Kidney (tissue), 14 donors: Measurements from ENCODE around the gene PTPN1. TPM values are rescaled to one million over a fixed set of nuclear protein-coding genes. Genes with fewer than 3 reads are reported as not detected.
"Not testable (repeated sequence)": the region's sequence is repeated elsewhere in the genome, so short reads cannot be mapped to it uniquely, and the experiment has no call there.

Source experiments
- DNase-seq, 5 donors: peaks; one replicate each; pipeline ENCODE4 v3.0.0-alpha.2; 2013 to 2020
- FAIRE-seq: peaks from 2 replicates; lab custom pipeline; 2012; peaks lifted over from hg19 to GRCh38; lab: Jason Lieb, UNC
- H3K27ac ChIP-seq, 2 donors: one replicate each; pipeline ENCODE4 v1.7.0; 2013; ENCODE audit warnings: low read depth in 2 of 2, low read length in 2 of 2, inconsistent platforms in 1 of 2
- H3K27me3 ChIP-seq: one replicate; pipeline ENCODE4 v1.7.1; 2013; ENCODE audit warnings: low read length, inconsistent platforms; ENCODE audit not compliant: control insufficient read depth, insufficient read depth
- H3K36me3 ChIP-seq, 3 donors: one replicate each; pipeline versions ENCODE4 v1.7.0 to v1.7.1; 2013; ENCODE audit warnings: low read length in 3 of 3, control low read depth in 1 of 3, inconsistent platforms in 1 of 3; ENCODE audit not compliant: insufficient read depth in 3 of 3, control insufficient read depth in 2 of 3
- H3K4me1 ChIP-seq, 3 donors: one replicate each; pipeline versions ENCODE4 v1.7.0 to v1.7.1; 2013; ENCODE audit warnings: low read length in 3 of 3, inconsistent platforms in 1 of 3, low read depth in 1 of 3; ENCODE audit not compliant: control insufficient read depth in 2 of 3, insufficient read depth in 2 of 3
- H3K4me3 ChIP-seq, 3 donors: one replicate each; pipeline versions ENCODE4 v1.7.0 to v1.8.1; 2013; ENCODE audit warnings: low read length in 3 of 3, control low read depth in 1 of 3, inconsistent platforms in 1 of 3
- H3K9ac ChIP-seq, 3 donors: one replicate each; pipeline versions ENCODE4 v1.7.0 to v1.7.1; 2013; ENCODE audit warnings: low read length in 3 of 3, control low read depth in 1 of 3, inconsistent platforms in 1 of 3
- H3K9me3 ChIP-seq, 3 donors: one replicate each; pipeline versions ENCODE4 v1.7.0 to v1.7.1; 2013; ENCODE audit warnings: low read length in 3 of 3, control low read depth in 1 of 3, inconsistent platforms in 1 of 3; ENCODE audit not compliant: control insufficient read depth in 2 of 3, insufficient read depth in 1 of 3
- intact Hi-C: fragments of 100-400 bp; cut with DNase I; formaldehyde crosslinking; loops from one replicate; pipeline ENCODE4 v1.11.1; 2022
- polyA plus RNA-seq: library from polyadenylated mRNA; stranded (reverse); fragments of 350-450 nt; fragmentation: Illumina TruSeq; extraction: RNeasy Lipid Tissue Mini Kit (QIAGEN cat#74804); gene quantifications from one replicate; pipeline ENCODE4 v1.2.3, GENCODE V29; 2014; ENCODE audit warnings: low read depth, low replicate concordance; ENCODE audit not compliant: insufficient read depth
- total RNA-seq: library from RNA; stranded (reverse); fragmentation: NEBNext Ultra II Directional; extraction: Animal tissue kit (Norgen Biotek cat#: 25700); gene quantifications from one replicate; pipeline ENCODE4 v1.2.1, GENCODE V29; 2021
- TF ChIP-seq, protein P1 (sequence below): IDR thresholded peaks from 3 replicates; pipeline ENCODE4 v1.5.1; 2012; ENCODE audit warnings: mild to moderate bottlenecking, moderate library complexity, borderline replicate concordance; ENCODE audit not compliant: insufficient read depth; ENCODE audit errors: extremely low read depth
- donor health status: control.
- donor health status: control.
- donor health status: control.
- donor health status: control.
- donor health status: control.
- donor health status: DM: yes; HTN: yes; CAD: no.
- donor health status: Normal renal cell carcinoma (clear cell type).

The PTPN1 gene
- total and polyA plus RNA-seq, 2 donors from 2014 or later: 29.6 to 80.4 TPM

DNA sequence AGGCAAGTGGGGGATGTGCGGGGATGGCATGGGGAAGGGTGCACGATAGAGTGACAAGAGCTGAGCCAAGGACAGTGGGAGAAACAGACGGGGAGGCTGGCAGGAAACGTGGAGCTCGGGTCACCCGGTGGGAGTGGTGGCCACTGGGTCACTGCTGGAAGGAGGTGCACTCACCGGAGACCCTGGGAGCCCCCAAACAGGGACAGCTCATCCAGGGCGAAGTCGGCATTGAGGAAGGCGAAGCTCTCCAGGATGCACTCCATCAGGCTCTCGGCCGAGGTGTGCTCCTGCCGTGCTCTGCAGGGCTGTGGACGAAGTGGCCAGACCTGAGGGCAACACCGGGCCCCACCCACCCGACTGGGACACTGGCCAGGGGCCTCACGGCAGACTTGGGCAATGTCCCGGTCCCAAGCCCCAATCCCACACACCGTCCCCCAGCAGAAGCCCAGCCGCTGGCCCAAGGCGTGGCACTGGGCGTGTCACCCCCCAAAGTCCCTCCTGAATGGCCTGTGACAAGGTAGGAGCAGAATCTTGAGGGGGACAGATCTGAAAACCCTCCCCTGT, 87.3 kb downstream of the PTPN1 start:
- Histone ChIP-seq H3K27ac (no peak overlapping the region), H3K4me1 (peaks cover 0 to 13% (median 0%) of the 10 kb centered on the region in 3 donors), H3K27me3 (no peaks in the 10 kb centered on the region), H3K9me3 (no peaks in the 10 kb centered on the region), H3K4me3 (no peak overlapping the region), H3K36me3 (no peaks in the 10 kb centered on the region), H3K9ac (no peak overlapping the region)
- intact Hi-C loops: no loop called here
- FAIRE-seq (no peak), DNase-seq (no peak)
- TF ChIP-seq, protein P1, sequence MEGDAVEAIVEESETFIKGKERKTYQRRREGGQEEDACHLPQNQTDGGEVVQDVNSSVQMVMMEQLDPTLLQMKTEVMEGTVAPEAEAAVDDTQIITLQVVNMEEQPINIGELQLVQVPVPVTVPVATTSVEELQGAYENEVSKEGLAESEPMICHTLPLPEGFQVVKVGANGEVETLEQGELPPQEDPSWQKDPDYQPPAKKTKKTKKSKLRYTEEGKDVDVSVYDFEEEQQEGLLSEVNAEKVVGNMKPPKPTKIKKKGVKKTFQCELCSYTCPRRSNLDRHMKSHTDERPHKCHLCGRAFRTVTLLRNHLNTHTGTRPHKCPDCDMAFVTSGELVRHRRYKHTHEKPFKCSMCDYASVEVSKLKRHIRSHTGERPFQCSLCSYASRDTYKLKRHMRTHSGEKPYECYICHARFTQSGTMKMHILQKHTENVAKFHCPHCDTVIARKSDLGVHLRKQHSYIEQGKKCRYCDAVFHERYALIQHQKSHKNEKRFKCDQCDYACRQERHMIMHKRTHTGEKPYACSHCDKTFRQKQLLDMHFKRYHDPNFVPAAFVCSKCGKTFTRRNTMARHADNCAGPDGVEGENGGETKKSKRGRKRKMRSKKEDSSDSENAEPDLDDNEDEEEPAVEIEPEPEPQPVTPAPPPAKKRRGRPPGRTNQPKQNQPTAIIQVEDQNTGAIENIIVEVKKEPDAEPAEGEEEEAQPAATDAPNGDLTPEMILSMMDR: no peak

DNA sequence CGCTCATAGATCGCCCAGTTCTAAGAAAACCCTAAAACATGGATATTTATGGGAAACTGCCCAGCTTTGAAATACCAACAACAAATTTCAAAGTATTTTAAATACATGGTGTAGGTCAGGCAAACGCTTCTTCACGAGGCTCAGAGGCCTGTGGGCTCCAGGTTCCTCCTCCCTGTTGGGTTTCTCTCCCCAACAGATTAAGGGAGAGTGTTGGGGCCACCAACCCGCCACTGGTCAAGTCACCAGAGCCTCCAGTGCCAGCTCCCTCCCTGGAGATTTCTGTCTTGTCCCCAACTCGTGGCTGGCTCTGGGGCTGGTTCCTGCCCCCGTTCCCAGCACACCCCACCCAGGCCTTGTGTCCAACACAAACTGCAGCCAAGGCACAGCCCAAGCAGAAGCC, 87.9 kb downstream of the PTPN1 start:
- H3K36me3 ChIP-seq: no peaks in the 10 kb centered on the region
- H3K4me3 ChIP-seq: no peak overlapping the region
- FAIRE-seq (no peak), DNase-seq (no peak)
- intact Hi-C loops: no loop called here
- peaks cover 0 to 7% (median 0%) of the 10 kb centered on the region in 3 donors for H3K4me1 ChIP-seq
- H3K9ac ChIP-seq: no peak overlapping the region
- H3K27me3 ChIP-seq: no peaks in the 10 kb centered on the region
- no peak overlapping the region for H3K27ac ChIP-seq
- TF ChIP-seq, protein P1: no peak
- no peaks in the 10 kb centered on the region for H3K9me3 ChIP-seq

DNA sequence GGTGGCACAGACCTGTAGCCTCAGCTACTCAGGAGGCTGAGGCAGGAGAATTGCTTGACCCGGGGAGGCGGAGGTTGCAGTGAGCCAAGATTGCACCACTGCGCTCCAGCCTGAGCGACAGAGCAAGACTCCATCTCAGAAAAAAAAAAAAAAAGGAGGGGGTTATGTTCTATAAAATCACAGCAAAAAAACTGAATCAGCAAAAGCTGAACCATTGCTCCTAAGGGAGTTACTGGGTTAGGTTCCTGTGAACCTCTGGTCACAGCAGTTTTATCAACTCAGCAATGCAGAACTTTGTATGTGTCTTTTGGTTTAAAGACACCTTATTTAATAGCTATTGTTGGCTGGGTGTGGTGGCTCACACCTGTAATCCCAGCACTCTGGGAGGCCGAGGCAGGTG, 88.6 kb downstream of the PTPN1 start:
- H3K9ac ChIP-seq, H3K27me3 ChIP-seq, FAIRE-seq, H3K36me3 ChIP-seq, intact Hi-C loops, H3K4me1 ChIP-seq, DNase-seq, H3K27ac ChIP-seq, H3K4me3 ChIP-seq, H3K9me3 ChIP-seq: not testable (repeated sequence)

DNA sequence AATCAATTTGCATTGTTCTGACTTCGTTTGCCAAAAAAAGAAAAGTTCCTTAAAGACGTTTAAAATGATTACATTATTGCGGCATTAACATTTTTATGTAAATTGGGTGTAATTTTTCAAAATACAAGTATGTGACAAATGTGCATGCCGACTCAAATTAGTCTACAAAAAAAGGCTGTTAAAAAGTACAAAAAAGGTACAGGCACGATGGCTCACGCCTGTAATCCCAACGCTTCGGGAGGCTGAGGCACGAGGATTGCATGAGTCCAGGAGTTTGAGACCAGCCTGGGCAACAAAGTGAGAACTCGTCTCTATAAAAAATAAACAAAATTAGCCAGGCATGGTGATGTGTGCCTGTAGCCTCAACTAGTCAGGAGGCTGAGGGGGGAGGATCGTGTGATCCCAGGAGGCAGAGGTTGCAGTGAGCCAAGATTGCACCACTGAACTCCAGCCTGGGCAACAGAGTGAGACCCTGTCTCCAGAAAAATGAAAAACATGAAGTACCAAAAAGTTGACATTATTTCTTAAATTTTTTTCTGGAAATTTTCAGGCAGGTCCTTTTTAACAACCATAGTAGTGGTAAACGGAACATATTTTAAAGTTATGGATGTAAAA, 90.2 kb downstream of the PTPN1 start:
- no peaks in the 10 kb centered on the region for H3K27me3 ChIP-seq
- TF ChIP-seq, protein P1: no peak
- no peaks in the 10 kb centered on the region for H3K36me3 ChIP-seq
- H3K9me3 ChIP-seq: no peaks in the 10 kb centered on the region
- peaks cover 0 to 7% (median 0%) of the 10 kb centered on the region in 3 donors for H3K4me1 ChIP-seq
- FAIRE-seq (no peak), DNase-seq (no peak)
- no peak overlapping the region for H3K27ac ChIP-seq
- no peak overlapping the region for H3K9ac ChIP-seq
- intact Hi-C loops: no loop called here
- H3K4me3 ChIP-seq: no peak overlapping the region
